SK-N-SH (cell line): ENCODE measurements around the gene CASKIN1.

Source experiments
- EZH2phosphoT487 ChIP-seq: fragments of 200-600 bp; sonication (generic); IDR thresholded peaks from 2 replicates; pipeline ENCODE4 v1.6.1; 2017; ENCODE audit warnings: low read depth, mixed run types, mild to moderate bottlenecking, antibody characterized with exemption, moderate library complexity, borderline replicate concordance
- POLR2AphosphoS5 ChIP-seq: IDR thresholded peaks from 2 replicates; pipeline ENCODE4 v1.6.1; 2012; ENCODE audit warnings: low read depth, low read length
- TAF1 ChIP-seq: IDR thresholded peaks from 2 replicates; pipeline ENCODE4 v1.6.1; 2012; ENCODE audit warnings: low read depth, mild to moderate bottlenecking, low read length, moderate library complexity, borderline replicate concordance
- TEAD4 ChIP-seq: IDR thresholded peaks from 2 replicates; pipeline ENCODE4 v1.4.0; 2012; ENCODE audit warnings: mild to moderate bottlenecking, borderline replicate concordance; ENCODE audit not compliant: insufficient read depth
- TF ChIP-seq, protein P1 (sequence below): fragments of 200-600 bp; sonication (generic); IDR thresholded peaks from 2 replicates; pipeline ENCODE4 v1.6.1; 2017; ENCODE audit warnings: antibody characterized with exemption, mild to moderate bottlenecking, moderate library complexity
- TF ChIP-seq, protein P2 (sequence below): IDR thresholded peaks from 2 replicates; pipeline ENCODE4 v1.4.0; 2012; ENCODE audit warnings: low read depth
- TF ChIP-seq, protein P3 (sequence below): IDR thresholded peaks from 2 replicates; pipeline ENCODE4 v1.6.1; 2012; ENCODE audit warnings: mild to moderate bottlenecking, low read depth, low read length, moderate library complexity

- TF ChIP-seq, protein P1, sequence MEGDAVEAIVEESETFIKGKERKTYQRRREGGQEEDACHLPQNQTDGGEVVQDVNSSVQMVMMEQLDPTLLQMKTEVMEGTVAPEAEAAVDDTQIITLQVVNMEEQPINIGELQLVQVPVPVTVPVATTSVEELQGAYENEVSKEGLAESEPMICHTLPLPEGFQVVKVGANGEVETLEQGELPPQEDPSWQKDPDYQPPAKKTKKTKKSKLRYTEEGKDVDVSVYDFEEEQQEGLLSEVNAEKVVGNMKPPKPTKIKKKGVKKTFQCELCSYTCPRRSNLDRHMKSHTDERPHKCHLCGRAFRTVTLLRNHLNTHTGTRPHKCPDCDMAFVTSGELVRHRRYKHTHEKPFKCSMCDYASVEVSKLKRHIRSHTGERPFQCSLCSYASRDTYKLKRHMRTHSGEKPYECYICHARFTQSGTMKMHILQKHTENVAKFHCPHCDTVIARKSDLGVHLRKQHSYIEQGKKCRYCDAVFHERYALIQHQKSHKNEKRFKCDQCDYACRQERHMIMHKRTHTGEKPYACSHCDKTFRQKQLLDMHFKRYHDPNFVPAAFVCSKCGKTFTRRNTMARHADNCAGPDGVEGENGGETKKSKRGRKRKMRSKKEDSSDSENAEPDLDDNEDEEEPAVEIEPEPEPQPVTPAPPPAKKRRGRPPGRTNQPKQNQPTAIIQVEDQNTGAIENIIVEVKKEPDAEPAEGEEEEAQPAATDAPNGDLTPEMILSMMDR: no peak
- TF ChIP-seq TEAD4: no peak
- TF ChIP-seq EZH2phosphoT487: no peak
- no peak for TF ChIP-seq TAF1
- TF ChIP-seq, protein P2, sequence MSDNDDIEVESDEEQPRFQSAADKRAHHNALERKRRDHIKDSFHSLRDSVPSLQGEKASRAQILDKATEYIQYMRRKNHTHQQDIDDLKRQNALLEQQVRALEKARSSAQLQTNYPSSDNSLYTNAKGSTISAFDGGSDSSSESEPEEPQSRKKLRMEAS: no peak
- no peak for TF ChIP-seq POLR2AphosphoS5
- TF ChIP-seq, protein P3, sequence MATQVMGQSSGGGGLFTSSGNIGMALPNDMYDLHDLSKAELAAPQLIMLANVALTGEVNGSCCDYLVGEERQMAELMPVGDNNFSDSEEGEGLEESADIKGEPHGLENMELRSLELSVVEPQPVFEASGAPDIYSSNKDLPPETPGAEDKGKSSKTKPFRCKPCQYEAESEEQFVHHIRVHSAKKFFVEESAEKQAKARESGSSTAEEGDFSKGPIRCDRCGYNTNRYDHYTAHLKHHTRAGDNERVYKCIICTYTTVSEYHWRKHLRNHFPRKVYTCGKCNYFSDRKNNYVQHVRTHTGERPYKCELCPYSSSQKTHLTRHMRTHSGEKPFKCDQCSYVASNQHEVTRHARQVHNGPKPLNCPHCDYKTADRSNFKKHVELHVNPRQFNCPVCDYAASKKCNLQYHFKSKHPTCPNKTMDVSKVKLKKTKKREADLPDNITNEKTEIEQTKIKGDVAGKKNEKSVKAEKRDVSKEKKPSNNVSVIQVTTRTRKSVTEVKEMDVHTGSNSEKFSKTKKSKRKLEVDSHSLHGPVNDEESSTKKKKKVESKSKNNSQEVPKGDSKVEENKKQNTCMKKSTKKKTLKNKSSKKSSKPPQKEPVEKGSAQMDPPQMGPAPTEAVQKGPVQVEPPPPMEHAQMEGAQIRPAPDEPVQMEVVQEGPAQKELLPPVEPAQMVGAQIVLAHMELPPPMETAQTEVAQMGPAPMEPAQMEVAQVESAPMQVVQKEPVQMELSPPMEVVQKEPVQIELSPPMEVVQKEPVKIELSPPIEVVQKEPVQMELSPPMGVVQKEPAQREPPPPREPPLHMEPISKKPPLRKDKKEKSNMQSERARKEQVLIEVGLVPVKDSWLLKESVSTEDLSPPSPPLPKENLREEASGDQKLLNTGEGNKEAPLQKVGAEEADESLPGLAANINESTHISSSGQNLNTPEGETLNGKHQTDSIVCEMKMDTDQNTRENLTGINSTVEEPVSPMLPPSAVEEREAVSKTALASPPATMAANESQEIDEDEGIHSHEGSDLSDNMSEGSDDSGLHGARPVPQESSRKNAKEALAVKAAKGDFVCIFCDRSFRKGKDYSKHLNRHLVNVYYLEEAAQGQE: no peak
Measured at GRCh38 chr16:2174396-2175131, 21.8 kb downstream of the CASKIN1 start.
